Measurements from ENCODE around the gene ING4. TPM values are rescaled to one million over a fixed set of nuclear protein-coding genes. Genes with fewer than 3 reads are reported as not detected.

The ING4 gene
- total RNA-seq, 1 experiment from 2014 or later: 23.8 TPM

DNA sequence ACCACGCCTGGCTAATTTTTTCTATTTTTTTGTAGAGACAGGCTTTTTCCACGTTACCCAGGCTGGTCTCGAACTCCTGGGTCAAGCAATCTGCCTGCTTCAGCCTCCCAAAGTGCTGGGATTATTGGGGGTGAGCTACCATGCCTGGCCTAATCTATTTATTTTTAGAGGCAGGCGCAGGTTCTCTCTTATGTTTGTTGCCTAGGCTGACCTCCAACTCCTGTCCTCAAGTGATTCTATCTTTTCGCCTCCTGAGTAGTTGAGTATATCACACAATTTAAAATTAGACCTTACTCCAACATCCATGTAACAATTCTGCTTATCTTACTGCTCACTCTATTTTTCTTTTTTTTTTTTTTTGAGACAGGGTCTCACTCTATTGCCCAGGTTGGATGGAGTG, 8.9 kb downstream of the ING4 start:
- H3F3A ChIP-seq (ENCODE audit: low read length, unreplicated experiment): no peaks in the 10 kb centered on the region
- H3K4me2 ChIP-seq (ENCODE audit: low read length): no peak overlapping the region
- H3K9ac ChIP-seq (ENCODE audit: low read length): no peak overlapping the region
- H3K27ac ChIP-seq (ENCODE audit: low read length): no peak overlapping the region
- no peaks in the 10 kb centered on the region for H3K4me1 ChIP-seq (ENCODE audit: insufficient read depth, low read length)
- H3K9me3 ChIP-seq (ENCODE audit: low read length): no peaks in the 10 kb centered on the region
- no peaks in the 10 kb centered on the region for H3K79me2 ChIP-seq (ENCODE audit: low read length)
- intact Hi-C loops (cut with micrococcal nuclease): no loop called here
- H4K20me1 ChIP-seq (ENCODE audit: low read length): no peaks in the 10 kb centered on the region
- TF ChIP-seq, protein P1, sequence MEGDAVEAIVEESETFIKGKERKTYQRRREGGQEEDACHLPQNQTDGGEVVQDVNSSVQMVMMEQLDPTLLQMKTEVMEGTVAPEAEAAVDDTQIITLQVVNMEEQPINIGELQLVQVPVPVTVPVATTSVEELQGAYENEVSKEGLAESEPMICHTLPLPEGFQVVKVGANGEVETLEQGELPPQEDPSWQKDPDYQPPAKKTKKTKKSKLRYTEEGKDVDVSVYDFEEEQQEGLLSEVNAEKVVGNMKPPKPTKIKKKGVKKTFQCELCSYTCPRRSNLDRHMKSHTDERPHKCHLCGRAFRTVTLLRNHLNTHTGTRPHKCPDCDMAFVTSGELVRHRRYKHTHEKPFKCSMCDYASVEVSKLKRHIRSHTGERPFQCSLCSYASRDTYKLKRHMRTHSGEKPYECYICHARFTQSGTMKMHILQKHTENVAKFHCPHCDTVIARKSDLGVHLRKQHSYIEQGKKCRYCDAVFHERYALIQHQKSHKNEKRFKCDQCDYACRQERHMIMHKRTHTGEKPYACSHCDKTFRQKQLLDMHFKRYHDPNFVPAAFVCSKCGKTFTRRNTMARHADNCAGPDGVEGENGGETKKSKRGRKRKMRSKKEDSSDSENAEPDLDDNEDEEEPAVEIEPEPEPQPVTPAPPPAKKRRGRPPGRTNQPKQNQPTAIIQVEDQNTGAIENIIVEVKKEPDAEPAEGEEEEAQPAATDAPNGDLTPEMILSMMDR (conservative IDR thresholded peaks at IDR 0.05; ENCODE audit: low read depth, low read length): no peak
- no peak for TF ChIP-seq EZH2 (IDR thresholded peaks at IDR 0.05; ENCODE audit: low read length, unreplicated experiment)
- TF ChIP-seq EZH2phosphoT487 (IDR thresholded peaks at IDR 0.05; ENCODE audit: borderline replicate concordance, low read length): no peak
- no peak overlapping the region for H3K4me3 ChIP-seq (ENCODE audit: low read length)
- H3K27me3 ChIP-seq (ENCODE audit: low read length): no peaks in the 10 kb centered on the region
- H3K36me3 ChIP-seq (ENCODE audit: low read depth, low read length): no peaks in the 10 kb centered on the region
- ChIA-PET CTCF (no interaction called here), POLR2A (ENCODE audit: unreplicated experiment) (no interaction called here)
- DNase-seq (no peak), ATAC-seq (no peak)
- H3K9me2 ChIP-seq (replicated peaks; ENCODE audit: low read length): no peaks in the 10 kb centered on the region
- BruUV-seq (replicated peaks): no TSS peak
- H2AFZ ChIP-seq (ENCODE audit: low read length): no peak overlapping the region

- no peaks in the 10 kb centered on the region for H3K27me3 ChIP-seq (ENCODE audit: low read length)
- no peaks in the 10 kb centered on the region for H3K9me2 ChIP-seq (replicated peaks; ENCODE audit: low read length)
- H3K27ac ChIP-seq (ENCODE audit: low read length): no peak overlapping the region
- H3K4me2 ChIP-seq (ENCODE audit: low read length): no peak overlapping the region
- no peak overlapping the region for H3K9ac ChIP-seq (ENCODE audit: low read length)
- DNase-seq (no peak), ATAC-seq (no peak)
- no peak overlapping the region for H2AFZ ChIP-seq (ENCODE audit: low read length)
- no peaks in the 10 kb centered on the region for H3F3A ChIP-seq (ENCODE audit: low read length, unreplicated experiment)
- no peaks in the 10 kb centered on the region for H3K9me3 ChIP-seq (ENCODE audit: low read length)
- no peaks in the 10 kb centered on the region for H3K36me3 ChIP-seq (ENCODE audit: low read depth, low read length)
- H3K4me3 ChIP-seq (ENCODE audit: low read length): no peak overlapping the region
- TF ChIP-seq EZH2phosphoT487 (IDR thresholded peaks at IDR 0.05; ENCODE audit: borderline replicate concordance, low read length): no peak
- no peak for TF ChIP-seq EZH2 (IDR thresholded peaks at IDR 0.05; ENCODE audit: low read length, unreplicated experiment)
- TF ChIP-seq, protein P1 (conservative IDR thresholded peaks at IDR 0.05; ENCODE audit: low read depth, low read length): no peak
- no TSS peak for BruUV-seq (replicated peaks)
- no peaks in the 10 kb centered on the region for H3K79me2 ChIP-seq (ENCODE audit: low read length)
- ChIA-PET CTCF (no interaction called here), POLR2A (ENCODE audit: unreplicated experiment) (no interaction called here)
- intact Hi-C loops (cut with micrococcal nuclease): no loop called here
- H4K20me1 ChIP-seq (ENCODE audit: low read length): no peaks in the 10 kb centered on the region
- no peaks in the 10 kb centered on the region for H3K4me1 ChIP-seq (ENCODE audit: insufficient read depth, low read length)
Observed at GRCh38 chr12:6653342-6653741, 9.6 kb downstream of the ING4 start.

DNA sequence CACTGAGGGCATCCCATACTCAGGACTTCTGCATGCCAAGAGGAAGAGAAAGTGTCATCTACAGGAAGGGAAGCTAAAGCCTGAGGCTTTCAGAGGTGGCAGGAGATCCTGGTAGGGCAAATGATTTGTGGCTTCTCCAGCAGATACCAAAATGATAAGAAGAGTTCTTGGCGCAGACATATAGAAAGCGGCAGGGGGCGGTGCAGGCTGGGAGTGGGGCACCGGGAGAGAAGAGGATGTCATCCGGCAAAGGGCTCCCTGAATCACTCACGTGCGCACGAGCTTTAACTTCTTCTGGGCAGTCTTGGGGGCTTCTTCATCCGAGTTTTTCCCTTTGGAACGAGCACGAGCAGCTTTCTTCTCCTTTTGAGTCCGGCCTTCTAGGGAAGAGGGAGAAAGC, 10.5 kb downstream of the ING4 start:
- TF ChIP-seq, protein P1 (conservative IDR thresholded peaks at IDR 0.05; ENCODE audit: low read depth, low read length): no peak
- TF ChIP-seq EZH2phosphoT487 (IDR thresholded peaks at IDR 0.05; ENCODE audit: borderline replicate concordance, low read length) (no peak), EZH2 (IDR thresholded peaks at IDR 0.05; ENCODE audit: low read length, unreplicated experiment) (no peak)
- Histone ChIP-seq H3F3A (ENCODE audit: low read length, unreplicated experiment) (no peaks in the 10 kb centered on the region), H3K4me1 (ENCODE audit: insufficient read depth, low read length) (no peaks in the 10 kb centered on the region), H3K27me3 (ENCODE audit: low read length) (no peaks in the 10 kb centered on the region), H3K9ac (ENCODE audit: low read length) (no peak overlapping the region), H3K27ac (ENCODE audit: low read length) (no peak overlapping the region), H3K4me2 (ENCODE audit: low read length) (no peak overlapping the region), H3K9me3 (ENCODE audit: low read length) (no peaks in the 10 kb centered on the region), H3K79me2 (ENCODE audit: low read length) (no peaks in the 10 kb centered on the region), H3K9me2 (replicated peaks; ENCODE audit: low read length) (no peaks in the 10 kb centered on the region), H3K4me3 (ENCODE audit: low read length) (no peak overlapping the region), H3K36me3 (ENCODE audit: low read depth, low read length) (no peaks in the 10 kb centered on the region), H4K20me1 (ENCODE audit: low read length) (no peaks in the 10 kb centered on the region), H2AFZ (ENCODE audit: low read length) (no peak overlapping the region)
- no peak for DNase-seq
- POLR2A ChIA-PET (ENCODE audit: unreplicated experiment): no interaction called here
- no peak for ATAC-seq
- intact Hi-C loops (cut with micrococcal nuclease): no loop called here
- BruUV-seq (replicated peaks): no TSS peak
- CTCF ChIA-PET: no interaction called here

Measured in PC-3 (cell line).